Keratinocyte (primary cell): ENCODE measurements around the gene PCCB. TPM values are rescaled to one million over a fixed set of nuclear protein-coding genes. Genes with fewer than 3 reads are reported as not detected.

ENCODE experiments used
- DNase-seq: peaks from one replicate; pipeline ENCODE4 v3.0.0-alpha.2; 2011; ENCODE audit warnings: low read depth, missing footprints, low spot score
- FAIRE-seq: peaks from 2 replicates; lab custom pipeline; 2011; peaks lifted over from hg19 to GRCh38; lab: Jason Lieb, UNC
- H2AFZ ChIP-seq: 2 replicates; pipeline ENCODE4 v1.6.0; 2012; ENCODE audit warnings: low read length, control low read depth, inconsistent platforms; ENCODE audit not compliant: control insufficient read depth
- H3K27ac ChIP-seq: 2 replicates; pipeline ENCODE4 v1.5.1; 2011; ENCODE audit warnings: low read length; ENCODE audit not compliant: control insufficient read depth, insufficient read depth
- H3K27me3 ChIP-seq: 3 replicates; pipeline ENCODE4 v1.6.0; 2011; ENCODE audit warnings: low read length; ENCODE audit not compliant: control insufficient read depth, insufficient read depth; ENCODE audit errors: extremely low read depth
- H3K36me3 ChIP-seq, 2 experiments: 2 replicates in 1 of 2; 3 replicates in 1 of 2; pipeline ENCODE4 v1.5.1; 2011; ENCODE audit warnings: low read length in 2 of 2, mild to moderate bottlenecking in 1 of 2; ENCODE audit not compliant: control insufficient read depth in 2 of 2, insufficient read depth in 2 of 2; ENCODE audit errors: extremely low read depth in 1 of 2
- H3K4me1 ChIP-seq: 3 replicates; pipeline ENCODE4 v1.5.1; 2011; ENCODE audit warnings: low read length; ENCODE audit not compliant: control insufficient read depth, insufficient read depth; ENCODE audit errors: extremely low read depth
- H3K4me2 ChIP-seq: 3 replicates; pipeline ENCODE4 v1.6.0; 2011; ENCODE audit warnings: low read depth, low read length; ENCODE audit not compliant: control insufficient read depth, insufficient read depth; ENCODE audit errors: extremely low read depth
- H3K4me3 ChIP-seq, 3 experiments: fragments of 200-600 bp in 1 of 3; sonication (generic) in 1 of 3; 2 replicates in 2 of 3; 3 replicates in 1 of 3; pipeline ENCODE4 v1.5.1; 2011 to 2016; ENCODE audit warnings: low read length in 3 of 3, mild to moderate bottlenecking in 3 of 3, control low read depth in 2 of 3, inconsistent platforms in 1 of 3, low read depth in 1 of 3, mixed read lengths in 1 of 3, mixed run types in 1 of 3, moderate library complexity in 1 of 3; ENCODE audit not compliant: control insufficient read depth in 2 of 3, insufficient read depth in 2 of 3; ENCODE audit errors: extremely low read depth in 1 of 3
- H3K79me2 ChIP-seq: 2 replicates; pipeline ENCODE4 v1.6.0; 2012; ENCODE audit warnings: low read length; ENCODE audit not compliant: control insufficient read depth, insufficient read depth
- H3K9ac ChIP-seq: 3 replicates; pipeline ENCODE4 v1.6.0; 2011; ENCODE audit warnings: low read length; ENCODE audit not compliant: control insufficient read depth, insufficient read depth; ENCODE audit errors: extremely low read depth
- H3K9me1 ChIP-seq: 3 replicates; pipeline ENCODE4 v1.6.0; 2011; ENCODE audit warnings: low read length; ENCODE audit not compliant: control insufficient read depth, insufficient read depth; ENCODE audit errors: extremely low read depth
- H3K9me3 ChIP-seq: 2 replicates; pipeline ENCODE4 v1.5.1; 2012; ENCODE audit warnings: low read depth, low read length; ENCODE audit not compliant: control insufficient read depth
- H4K20me1 ChIP-seq: 3 replicates; pipeline ENCODE4 v1.6.0; 2011; ENCODE audit warnings: low read length; ENCODE audit not compliant: control insufficient read depth, insufficient read depth; ENCODE audit errors: extremely low read depth
- CTCF ChIP-seq, 3 experiments: IDR thresholded peaks in 1 of 3; conservative IDR thresholded peaks in 1 of 3; optimal IDR thresholded peaks in 1 of 3; 2 replicates in 2 of 3; 3 replicates in 1 of 3; pipeline versions ENCODE3 to v1.5.1; 2011; ENCODE audit warnings: low read length in 3 of 3, mild to moderate bottlenecking in 3 of 3, moderate library complexity in 2 of 3, control low read depth in 1 of 3, inconsistent platforms in 1 of 3; ENCODE audit not compliant: insufficient read depth in 2 of 3; ENCODE audit errors: extremely low read depth in 1 of 3
- EZH2 ChIP-seq: IDR thresholded peaks from one replicate; pipeline ENCODE4 v1.6.1; 2012; ENCODE audit warnings: inconsistent platforms, mild to moderate bottlenecking, low read length, moderate library complexity
- dilution Hi-C: fragments of 300-500 bp; cut with MboI; formaldehyde crosslinking; loops from one replicate; pipeline ENCODE4 v1.7.0; 2020; ENCODE audit warnings: low sequenced_read_pairs; ENCODE audit not compliant: extremely low pct_ligation_motif_present
- polyA plus RNA-seq, 5 experiments: library from polyadenylated mRNA; depleted of rRNA in 3 of 5; stranded (reverse) in 3 of 5; stranded (forward) in 1 of 5; unstranded in 1 of 5; fragments of >200 nt; gene quantifications; 1 replicate in 1 of 5; 2 replicates in 3 of 5; 3 replicates in 1 of 5; pipeline versions ENCODE4 v1.2.1 to v1.2.3, GENCODE V29; 2011 to 2012; ENCODE audit warnings: missing spikeins in 2 of 5, low read depth in 1 of 5, low replicate concordance in 1 of 5

The PCCB gene
- polyA plus RNA-seq, 1 donor (not counting 4 experiments of a cell fraction or from before 2014, with no cell fraction given) = 46.9 TPM

DNA sequence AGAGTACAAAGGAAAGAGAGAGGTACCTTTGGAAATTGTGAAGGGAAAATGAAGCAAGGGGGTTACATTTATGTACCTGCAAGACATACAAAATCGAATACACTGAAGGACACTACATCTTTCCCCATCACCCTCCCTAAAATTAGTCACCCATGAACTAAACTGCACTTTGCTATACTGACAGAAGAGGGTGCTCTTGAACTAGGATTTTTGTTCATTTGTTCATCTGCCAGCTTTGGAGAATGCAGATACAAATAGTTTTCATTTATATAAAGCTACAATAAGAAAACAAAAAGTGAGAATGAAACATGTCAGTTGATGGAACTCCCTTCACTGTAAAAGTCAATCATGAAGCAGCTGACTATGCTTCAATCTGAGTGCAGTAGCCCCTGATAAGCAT, 55.7 kb downstream of the PCCB start:
- peak in 2 of 3 experiments; percentile 32 to 56 for TF ChIP-seq CTCF (optimal IDR thresholded peaks at IDR 0.05 in 1 of 3, IDR thresholded peaks at IDR 0.05 in 1 of 3, conservative IDR thresholded peaks at IDR 0.05 in 1 of 3; ENCODE audit: extremely low read depth in 1 of 3, insufficient read depth in 2 of 3, low read length in 3 of 3)
- no peak for TF ChIP-seq EZH2
- H3K9me1 ChIP-seq = no peaks in the 10 kb centered on the region
- no peaks in the 10 kb centered on the region for H3K4me1 ChIP-seq
- H3K9ac ChIP-seq = no peak overlapping the region
- H3K9me3 ChIP-seq = no peaks in the 10 kb centered on the region
- H3K4me3 ChIP-seq = no peak overlapping the region
- FAIRE-seq (peak; percentile 65), DNase-seq (no peak)
- no peak overlapping the region for H3K27ac ChIP-seq
- no peak overlapping the region for H2AFZ ChIP-seq
- H4K20me1 ChIP-seq = no peaks in the 10 kb centered on the region
- dilution Hi-C loops = no loop called here
- H3K27me3 ChIP-seq = no peaks in the 10 kb centered on the region
- no peaks in the 10 kb centered on the region for H3K79me2 ChIP-seq
- peaks cover 5 to 7% of the 10 kb centered on the region in 2 experiments for H3K36me3 ChIP-seq
- H3K4me2 ChIP-seq = no peak overlapping the region

- H3K36me3 ChIP-seq = no peaks in the 10 kb centered on the region
- no peak overlapping the region for H2AFZ ChIP-seq
- no peak overlapping the region for H3K27ac ChIP-seq
- dilution Hi-C loops = no loop called here
- TF ChIP-seq EZH2 (no peak), CTCF (optimal IDR thresholded peaks at IDR 0.05 in 1 of 3, IDR thresholded peaks at IDR 0.05 in 1 of 3, conservative IDR thresholded peaks at IDR 0.05 in 1 of 3; ENCODE audit: extremely low read depth in 1 of 3, insufficient read depth in 2 of 3, low read length in 3 of 3) (no peak)
- H3K9ac ChIP-seq = no peak overlapping the region
- DNase-seq (no peak), FAIRE-seq (no peak)
- H3K4me1 ChIP-seq = no peaks in the 10 kb centered on the region
- no peak overlapping the region for H3K4me2 ChIP-seq
- H3K4me3 ChIP-seq = no peak overlapping the region
- H4K20me1 ChIP-seq = no peaks in the 10 kb centered on the region
- no peaks in the 10 kb centered on the region for H3K27me3 ChIP-seq
- no peaks in the 10 kb centered on the region for H3K9me3 ChIP-seq
- no peaks in the 10 kb centered on the region for H3K9me1 ChIP-seq
- no peaks in the 10 kb centered on the region for H3K79me2 ChIP-seq
These were observed 61.1 kb downstream of the PCCB start for GRCh38 chr3:136311261-136311660.
